ENCODE data around the gene TRH. TPM values are rescaled to one million over a fixed set of nuclear protein-coding genes. Genes with fewer than 3 reads are reported as not detected.

The TRH gene
- total and polyA plus RNA-seq, 2 of the 4 experiments (the other 2 are of a cell fraction) = not detected

GRCh38 chr3:129953621-129954020, 20.9 kb upstream of the TRH start:
- ChIA-PET POLR2A (ENCODE audit: unreplicated experiment) (no interaction called here), CTCF (no interaction called here)
- H3K56ac ChIP-seq (ENCODE audit: extremely low read depth, insufficient read depth, low read length) = no peak overlapping the region
- H3K4ac ChIP-seq (ENCODE audit: low read depth, low read length) = no peak overlapping the region
- no peak overlapping the region for H2BK15ac ChIP-seq (ENCODE audit: low read depth, low read length)
- no peak overlapping the region for H3K4me3 ChIP-seq (ENCODE audit: insufficient read depth, low read depth, low read length)
- no peak for TF ChIP-seq POLR2A (IDR thresholded peaks at IDR 0.05; ENCODE audit: low read depth, low read length)
- TF ChIP-seq NFE2L2 (IDR thresholded peaks at IDR 0.05; ENCODE audit: low read depth, low read length) = no peak
- no peak for TF ChIP-seq BHLHE40 (IDR thresholded peaks at IDR 0.05; ENCODE audit: low read depth, low read length)
- no peak for TF ChIP-seq CEBPB (IDR thresholded peaks at IDR 0.05; ENCODE audit: low read depth, low read length)
- no peak for TF ChIP-seq RFX5 (IDR thresholded peaks at IDR 0.05; ENCODE audit: low read depth, low read length)
- TF ChIP-seq RCOR1 (IDR thresholded peaks at IDR 0.05; ENCODE audit: insufficient replicate concordance, low read length) = no peak
- TF ChIP-seq SMC3 (IDR thresholded peaks at IDR 0.05; ENCODE audit: low read depth, low read length) = no peak
- TF ChIP-seq ELK1 (IDR thresholded peaks at IDR 0.05; ENCODE audit: borderline replicate concordance, low read depth, low read length) = no peak
- no TSS peak for BruUV-seq (replicated peaks)
- no peak overlapping the region for H2AFZ ChIP-seq (replicated peaks; ENCODE audit: low read length, poor library complexity)
- in situ Hi-C loops (cut with MboI; ENCODE audit: low sequenced_read_pairs) = no loop called here
- H4K91ac ChIP-seq (ENCODE audit: insufficient read depth, low read depth, low read length) = no peak overlapping the region
- H3K4me1 ChIP-seq (ENCODE audit: control insufficient read depth, insufficient read depth, low read length) = no peaks in the 10 kb centered on the region
- H2BK5ac ChIP-seq (ENCODE audit: low read depth, low read length, poor library complexity, severe bottlenecking) = no peak overlapping the region
- H3K36me3 ChIP-seq (ENCODE audit: control insufficient read depth, insufficient read depth, low read length) = no peaks in the 10 kb centered on the region
- H3K9me3 ChIP-seq (ENCODE audit: control insufficient read depth, insufficient read depth, low read length) = no peaks in the 10 kb centered on the region; the same call in 1 of the 2 replicates
- H4K5ac ChIP-seq (ENCODE audit: low read depth, low read length) = no peak overlapping the region
- no peak overlapping the region for H2BK120ac ChIP-seq (ENCODE audit: low read depth, low read length)
- H3K9ac ChIP-seq (ENCODE audit: low read depth, low read length) = no peak overlapping the region
- no peak overlapping the region for H3K27ac ChIP-seq (ENCODE audit: insufficient read depth, low read length)
- H3K79me1 ChIP-seq (ENCODE audit: low read depth in 1 of 2, low read length in 2 of 2) = no peaks in the 10 kb centered on the region
- H3K27me3 ChIP-seq (ENCODE audit: control insufficient read depth, insufficient read depth, low read length) = peaks cover 67% of the 10 kb centered on the region
- H2BK20ac ChIP-seq (ENCODE audit: low read depth, low read length) = no peak overlapping the region
- no peaks in the 10 kb centered on the region for H4K20me1 ChIP-seq (ENCODE audit: insufficient read depth, low read length)
- dilution Hi-C loops (cut with HindIII; ENCODE audit: low sequenced_read_pairs, unreplicated experiment) = no loop called here
- intact Hi-C loops (cut with micrococcal nuclease) = no loop called here
- no peaks in the 10 kb centered on the region for H3K9me1 ChIP-seq (ENCODE audit: insufficient read depth, low read length)
- no peak overlapping the region for H2AK5ac ChIP-seq (ENCODE audit: low read depth, low read length)
- no peak overlapping the region for H3K4me2 ChIP-seq (ENCODE audit: low read depth, low read length)
- no peak overlapping the region for H3K14ac ChIP-seq (replicated peaks; ENCODE audit: low read depth, low read length)
- no CpG with 5 or more reads among the region's 5 CpGs for WGBS, 2 experiments (ENCODE audit: extremely low coverage in 2 of 2, insufficient read length in 1 of 2)
- DNase-seq = no peak
- H4K8ac ChIP-seq (ENCODE audit: low read depth in 2 of 2, low read length in 2 of 2) = no peak overlapping the region
- no peak overlapping the region for H3K23ac ChIP-seq (ENCODE audit: low read depth, low read length)
- ATAC-seq (ENCODE audit: low read depth) = no peak
- no peak overlapping the region for H2AK9ac ChIP-seq (replicated peaks; ENCODE audit: low read depth, low read length, poor library complexity)
- no peak overlapping the region for H3K18ac ChIP-seq (ENCODE audit: low read depth, low read length)
